ENCODE data around the gene PAGR1.
A peak's percentile ranks its signal among the peaks of the same experiment; 100 is the strongest.

Gene PAGR1

GRCh38 chr16:29848420-29849297 is 32.7 kb downstream of the PAGR1 start:
- no peaks in the 10 kb centered on the region for H3K27me3 ChIP-seq
- TF ChIP-seq CTCF (IDR thresholded peaks at IDR 0.05; ENCODE audit: low read depth, low read length) = peak; percentile 87
- peak; percentile 81 for DNase-seq
- no peaks in the 10 kb centered on the region for H3K36me3 ChIP-seq
- no peaks in the 10 kb centered on the region for H3K4me1 ChIP-seq
- no peak overlapping the region for H3K4me3 ChIP-seq (ENCODE audit: low read depth, low read length)
- no peaks in the 10 kb centered on the region for H3K9me3 ChIP-seq

- no peak overlapping the region for H3K4me3 ChIP-seq (ENCODE audit: low read depth, low read length)
- H3K27me3 ChIP-seq = no peaks in the 10 kb centered on the region
- no peaks in the 10 kb centered on the region for H3K36me3 ChIP-seq
- H3K4me1 ChIP-seq = no peaks in the 10 kb centered on the region
- no peak for TF ChIP-seq CTCF (IDR thresholded peaks at IDR 0.05; ENCODE audit: low read depth, low read length)
- no peaks in the 10 kb centered on the region for H3K9me3 ChIP-seq
- no peak for DNase-seq
Observed at GRCh38 chr16:29849505-29849904, 33.6 kb downstream of the PAGR1 start.

DNA sequence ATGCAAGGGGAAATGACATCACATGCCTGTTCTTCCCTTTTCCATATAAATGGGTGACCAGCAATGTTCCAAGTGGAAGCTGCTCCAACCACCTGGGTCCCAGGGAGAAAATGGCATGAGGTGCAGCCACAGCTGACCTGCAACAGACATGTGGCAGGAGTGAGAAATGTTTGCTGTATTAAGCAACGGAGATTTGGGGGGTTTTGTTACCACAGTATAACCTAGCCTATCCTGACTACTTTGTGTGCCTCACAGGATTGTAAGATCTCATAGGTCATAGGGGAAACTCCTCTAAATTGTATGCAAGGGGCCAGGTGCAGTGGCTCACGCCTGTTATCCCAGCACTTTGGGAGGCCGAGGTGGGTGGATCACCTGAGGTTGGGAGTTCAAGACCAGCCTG is 35.0 kb downstream of the PAGR1 start:
- Histone ChIP-seq H3K36me3 (no peaks in the 10 kb centered on the region), H3K4me1 (0 out of 2 replicates have a peak, but pooled peaks cover 2% of the 10 kb centered on the region)

DNA sequence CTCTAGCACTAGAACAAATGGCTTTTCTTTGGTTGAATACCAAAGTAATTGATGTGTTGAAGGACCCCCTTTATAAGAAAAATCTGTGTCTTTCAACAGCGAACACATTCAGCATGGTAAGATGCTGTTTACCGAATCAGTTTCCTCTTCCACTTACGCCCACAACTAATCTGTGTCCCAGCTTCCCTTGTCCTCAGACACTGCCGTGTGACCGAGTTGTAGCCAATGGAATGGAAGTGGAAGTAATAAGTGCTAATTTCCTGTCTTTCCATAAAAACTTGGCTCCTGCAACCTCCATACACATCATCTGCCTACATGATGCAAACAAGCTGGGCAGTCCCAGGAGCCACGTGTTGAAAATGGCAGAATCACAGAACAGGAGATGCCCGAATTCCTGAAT is 36.7 kb downstream of the PAGR1 start:
- no peak for DNase-seq
- H3K4me1 ChIP-seq = peaks cover 8% of the 10 kb centered on the region; the same call in 1 of the 2 replicates
- H3K36me3 ChIP-seq = no peaks in the 10 kb centered on the region
- no peak for TF ChIP-seq CTCF (IDR thresholded peaks at IDR 0.05; ENCODE audit: low read depth, low read length)
- H3K4me3 ChIP-seq (ENCODE audit: low read depth, low read length) = no peak overlapping the region
- no peaks in the 10 kb centered on the region for H3K9me3 ChIP-seq
- H3K27me3 ChIP-seq = no peaks in the 10 kb centered on the region

More for the DNA sequence above, 35.0 kb downstream of the PAGR1 start:
- H3K9me3 ChIP-seq = no peaks in the 10 kb centered on the region
- H3K4me3 ChIP-seq (ENCODE audit: low read depth, low read length) = no peak overlapping the region
- TF ChIP-seq CTCF (IDR thresholded peaks at IDR 0.05; ENCODE audit: low read depth, low read length) = no peak
- no peak for DNase-seq
- H3K27me3 ChIP-seq = no peaks in the 10 kb centered on the region

GRCh38 chr16:29854520-29855100 is 38.7 kb downstream of the PAGR1 start:
- Histone ChIP-seq H3K9me3 (no peaks in the 10 kb centered on the region), H3K27me3 (no peaks in the 10 kb centered on the region), H3K4me3 (ENCODE audit: low read depth, low read length) (no peak overlapping the region), H3K36me3 (peaks cover 11% of the 10 kb centered on the region), H3K4me1 (peaks cover 8% of the 10 kb centered on the region; the same call in 1 of the 2 replicates)
- TF ChIP-seq CTCF (IDR thresholded peaks at IDR 0.05; ENCODE audit: low read depth, low read length) = no peak
- no peak for DNase-seq
